GM12878 (cell line): ENCODE measurements around the gene PRDX1. TPM values are rescaled to one million over a fixed set of nuclear protein-coding genes. Genes with fewer than 3 reads are reported as not detected.

Source experiments
- ATAC-seq: fragments of 200-7000 bp; cut with Tn5 transposase; 3 replicates; pipeline ENCODE4 v1.9.1; 2020; ENCODE audit warnings: mild to moderate bottlenecking, moderate library complexity
- BruUV-seq: library from RNA; stranded (reverse); fragments of 400-500 nt; replicated peaks from 2 replicates; lab custom pipeline; 2021; lab: Mats Ljungman, UMichigan
- CTCF ChIA-PET: fragments of 300-600 bp; sonication (Branson Sonifier 250); formaldehyde crosslinking; extraction: SDS; loops from one replicate; lab custom pipeline; 2021; ENCODE audit warnings: inconsistent platforms; lab: Yijun Ruan, JAX
- POLR2A ChIA-PET: fragments of 350-600 bp; formaldehyde crosslinking; extraction: SDS; loops from one replicate; lab custom pipeline; 2021; ENCODE audit warnings: inconsistent platforms; lab: Charles Lee
- RAD21 ChIA-PET: fragments of 300-600 bp; sonication (Branson Sonifier 250); formaldehyde crosslinking; loops from one replicate; lab custom pipeline; 2023; ENCODE audit warnings: antibody characterized with exemption; ENCODE audit not compliant: unreplicated experiment; lab: Charles Lee
- SMC1A ChIA-PET: fragments of 300-600 bp; sonication (Branson Sonifier 250); formaldehyde crosslinking; loops from one replicate; lab custom pipeline; 2023; ENCODE audit not compliant: unreplicated experiment, uncharacterized antibody; lab: Charles Lee
- DNase-seq: peaks from one replicate; pipeline ENCODE4 v3.0.0-alpha.2; 2011; ENCODE audit warnings: low read depth, low spot score
- FAIRE-seq: peaks from 3 replicates; lab custom pipeline; 2011; peaks lifted over from hg19 to GRCh38; lab: Jason Lieb, UNC
- H2AFZ ChIP-seq: 2 replicates; pipeline ENCODE4 v1.6.0; 2011; ENCODE audit warnings: low read depth, low read length, control low read depth; ENCODE audit not compliant: control insufficient read depth
- H3K27ac ChIP-seq: 2 replicates; pipeline ENCODE4 v1.5.1; 2011; ENCODE audit warnings: control low read depth; ENCODE audit not compliant: control insufficient read depth, insufficient read depth
- H3K27me3 ChIP-seq, 2 experiments: replicated peaks in 1 of 2; 2 replicates each; pipeline versions ENCODE4 v1.6.0 to v1.6.1; 2011; ENCODE audit warnings: low read length in 1 of 2; ENCODE audit not compliant: control insufficient read depth in 2 of 2, insufficient read depth in 2 of 2
- H3K36me3 ChIP-seq, 2 experiments: 2 replicates each; pipeline ENCODE4 v1.5.1; 2011; ENCODE audit warnings: low read length in 1 of 2; ENCODE audit not compliant: control insufficient read depth in 2 of 2, insufficient read depth in 2 of 2
- H3K4me1 ChIP-seq: 2 replicates; pipeline ENCODE4 v1.6.1; 2011; ENCODE audit warnings: mild to moderate bottlenecking, low read length, moderate library complexity, mixed read lengths; ENCODE audit not compliant: control insufficient read depth, insufficient read depth
- H3K4me2 ChIP-seq: 2 replicates; pipeline ENCODE4 v1.6.0; 2011; ENCODE audit warnings: control low read depth; ENCODE audit not compliant: control insufficient read depth, insufficient read depth
- H3K4me3 ChIP-seq: fragments of 200-600 bp; sonication (generic); 2 replicates; pipeline ENCODE4 v1.5.1; 2016
- H3K79me2 ChIP-seq: 2 replicates; pipeline ENCODE4 v1.6.0; 2011; ENCODE audit warnings: low read length; ENCODE audit not compliant: control insufficient read depth, insufficient read depth
- H3K9ac ChIP-seq: 2 replicates; pipeline ENCODE4 v1.8.0; 2011; ENCODE audit warnings: low read length, control low read depth, mixed read lengths; ENCODE audit not compliant: control insufficient read depth, insufficient read depth
- H3K9me3 ChIP-seq: replicated peaks from 3 replicates; pipeline ENCODE4 v1.5.1; 2011; ENCODE audit warnings: mild to moderate bottlenecking, low read length; ENCODE audit not compliant: control insufficient read depth, insufficient read depth
- H4K20me1 ChIP-seq: 2 replicates; pipeline ENCODE4 v1.6.0; 2011; ENCODE audit not compliant: control insufficient read depth, insufficient read depth
- DPF2 ChIP-seq: fragments of 450-650 bp; IDR thresholded peaks from 2 replicates; pipeline ENCODE4 v1.6.1; 2017; ENCODE audit warnings: mild to moderate bottlenecking
- MXI1 ChIP-seq: fragments of 150-350 bp; IDR thresholded peaks from 2 replicates; pipeline ENCODE4 v1.6.1; 2011; ENCODE audit warnings: low read depth, mild to moderate bottlenecking, inconsistent platforms, low read length, improper control_type of control experiment
- NFYB ChIP-seq: IDR thresholded peaks from 2 replicates; pipeline ENCODE4 v1.6.1; 2011; ENCODE audit warnings: low read depth, mild to moderate bottlenecking, low read length, improper control_type of control experiment, moderate library complexity; ENCODE audit not compliant: insufficient read depth
- PRDM15 ChIP-seq: fragments of 450-650 bp; formaldehyde crosslinking; IDR thresholded peaks from 2 replicates; pipeline ENCODE4 v1.4.0; 2020; ENCODE audit warnings: mild to moderate bottlenecking, moderate library complexity
- RAD21 ChIP-seq: IDR thresholded peaks from 2 replicates; pipeline ENCODE4 v1.6.1; 2011; ENCODE audit warnings: mild to moderate bottlenecking, low read depth, low read length, moderate library complexity; ENCODE audit not compliant: insufficient read depth
- RB1 ChIP-seq: fragments of 450-650 bp; formaldehyde crosslinking; IDR thresholded peaks from 2 replicates; pipeline ENCODE4 v1.6.1; 2017; ENCODE audit warnings: mild to moderate bottlenecking, borderline replicate concordance
- TCF12 ChIP-seq: IDR thresholded peaks from 2 replicates; pipeline ENCODE4 v1.6.1; 2011; ENCODE audit warnings: low read depth, mild to moderate bottlenecking, low read length
- ZBTB40 ChIP-seq: fragments of 450-650 bp; IDR thresholded peaks from 2 replicates; pipeline ENCODE4 v1.6.1; 2016; ENCODE audit warnings: mild to moderate bottlenecking, moderate library complexity, borderline replicate concordance
- ZNF622 ChIP-seq: fragments of 450-650 bp; IDR thresholded peaks from 2 replicates; pipeline ENCODE4 v1.6.1; 2017; ENCODE audit warnings: mild to moderate bottlenecking, inconsistent platforms
- WGBS: methylation state at CpG from one replicate; pipeline ENCODE4 v1.1.6; 2016; ENCODE audit warnings: low lambda C conversion rate; ENCODE audit not compliant: insufficient replicate concordance, insufficient coverage; ENCODE audit errors: missing lambda C conversion rate; 5-methylcytosine and 5-hydroxymethylcytosine counted together
- in situ Hi-C: fragments of 300-500 bp; cut with MboI; formaldehyde crosslinking; loops from 9 replicates; pipeline ENCODE4 v1.14.3; 2018; ENCODE audit warnings: mixed read lengths
- intact Hi-C: fragments of 100-400 bp; cut with micrococcal nuclease; formaldehyde crosslinking; loops from one replicate; pipeline ENCODE4 v1.14.2; 2022; ENCODE audit not compliant: unreplicated experiment
- polyA plus RNA-seq, 11 experiments: library from polyadenylated mRNA; depleted of rRNA in 4 of 11; unstranded in 6 of 11; stranded (reverse) in 5 of 11; fragments of >200 nt; fragmentation: Nextera tagmentation in 4 of 11; fragmentation: Illumina TruSeq in 1 of 11; extraction: Ambion mirVana in 4 of 11; extraction: Trizol in 1 of 11; gene quantifications; 1 replicate in 1 of 11; 2 replicates in 10 of 11; pipeline versions ENCODE4 v1.2.1 to v1.2.3, GENCODE V29; 2011 to 2016; ENCODE audit warnings: inconsistent platforms in 2 of 11, missing spikeins in 2 of 11, low read depth in 1 of 11
- total RNA-seq, 4 experiments: library from RNA; depleted of rRNA in 3 of 4; stranded (reverse); fragments of >200 nt in 3 of 4; fragmentation: Illumina TruSeq in 1 of 4; extraction: Trizol in 1 of 4; gene quantifications; 2 replicates each; pipeline versions ENCODE4 v1.2.1 to v1.2.3, GENCODE V29; 2013 to 2021
- TF ChIP-seq, protein P1 (sequence below): IDR thresholded peaks from 2 replicates; pipeline ENCODE4 v1.6.1; 2011; ENCODE audit warnings: borderline replicate concordance, low read depth, mild to moderate bottlenecking, moderate library complexity, low read length; ENCODE audit not compliant: insufficient read depth, poor library complexity, severe bottlenecking

The PRDX1 gene
- total and polyA plus RNA-seq, 10 of the 15 experiments (the other 5 are each of a cell fraction or from before 2014, with no cell fraction given), result 659 to 1,775 (median 811) TPM

GRCh38 chr1:45503462-45504360 lies 18.0 kb downstream of the PRDX1 start (continued):
- TF ChIP-seq, protein P1, sequence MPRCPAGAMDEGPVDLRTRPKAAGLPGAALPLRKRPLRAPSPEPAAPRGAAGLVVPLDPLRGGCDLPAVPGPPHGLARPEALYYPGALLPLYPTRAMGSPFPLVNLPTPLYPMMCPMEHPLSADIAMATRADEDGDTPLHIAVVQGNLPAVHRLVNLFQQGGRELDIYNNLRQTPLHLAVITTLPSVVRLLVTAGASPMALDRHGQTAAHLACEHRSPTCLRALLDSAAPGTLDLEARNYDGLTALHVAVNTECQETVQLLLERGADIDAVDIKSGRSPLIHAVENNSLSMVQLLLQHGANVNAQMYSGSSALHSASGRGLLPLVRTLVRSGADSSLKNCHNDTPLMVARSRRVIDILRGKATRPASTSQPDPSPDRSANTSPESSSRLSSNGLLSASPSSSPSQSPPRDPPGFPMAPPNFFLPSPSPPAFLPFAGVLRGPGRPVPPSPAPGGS, result peak; percentile 49
- TF ChIP-seq DPF2, result 0 out of 2 replicates have a peak, but pooled peaks have one; percentile 27

DNA sequence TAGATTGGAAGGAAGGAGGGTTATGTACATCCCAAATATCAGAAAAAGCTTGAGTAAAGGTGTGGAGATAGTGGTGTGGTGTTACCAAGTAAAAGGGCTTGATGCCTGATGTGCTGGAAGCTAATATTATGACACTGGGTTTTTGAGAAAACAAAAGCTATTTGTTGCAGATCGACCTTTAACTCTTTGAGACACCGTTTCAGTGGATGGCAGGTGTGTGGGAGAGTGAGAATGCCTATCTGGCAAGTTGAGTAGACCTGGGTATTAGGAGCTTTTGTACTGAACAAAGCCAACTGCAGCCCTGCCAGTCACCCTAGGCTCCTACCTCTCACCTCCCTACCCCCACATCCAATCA lies 20.2 kb downstream of the PRDX1 start:
- CTCF ChIA-PET, result interaction anchor here (0.8 to 7.4 kb wide), 13 partner anchors 9 to 666 kb away, joined by 3 to 84 read pairs (median 4); no protein-coding TSS in a partner anchor
- Histone ChIP-seq H3K27ac (no peak overlapping the region), H3K4me2 (peak overlapping the region; percentile 93), H3K9me3 (no peaks in the 10 kb centered on the region), H3K27me3 (no peaks in the 10 kb centered on the region), H4K20me1 (no peaks in the 10 kb centered on the region), H3K36me3 (no peaks in the 10 kb centered on the region), H3K79me2 (peaks cover 9% of the 10 kb centered on the region), H2AFZ (no peak overlapping the region), H3K9ac (no peak overlapping the region), H3K4me3 (peak overlapping the region; percentile 75; the same call in 1 of the 2 replicates), H3K4me1 (peaks cover 15% of the 10 kb centered on the region)
- RAD21 ChIA-PET, result interaction anchor here (0.7 to 4.8 kb wide), 12 partner anchors 10 to 701 kb away, joined by 3 to 47 read pairs (median 6); partner anchors contain the start of genes AKR1A1, PLK3, PRDX1 and TESK2
- intact Hi-C loops, result loop anchor here (5.0 kb wide), 2 partner anchors 51 to 186 kb away; partner anchors contain the start of genes AKR1A1, GPBP1L1 and TMEM69
- ATAC-seq (no peak), FAIRE-seq (no peak), DNase-seq (no peak)
- POLR2A ChIA-PET, result interaction anchor here (0.5 to 5.0 kb wide), 13 partner anchors 10 to 304 kb away, joined by 3 to 42 read pairs (median 5); partner anchors contain the start of genes AKR1A1, MUTYH, NASP and PRDX1
- SMC1A ChIA-PET, result interaction anchor here (0.6 to 4.3 kb wide), 18 partner anchors 10 to 780 kb away, joined by 3 to 47 read pairs (median 4); partner anchors contain the start of genes AKR1A1, NASP, PRDX1 and TESK2
- in situ Hi-C loops, result no loop called here
- WGBS, result 89% methylated on average over 2 of the region's 2 CpGs
- no TSS peak for BruUV-seq
- no peak for TF ChIP-seq MXI1
- TF ChIP-seq ZBTB40, result no peak
- TF ChIP-seq RAD21, result no peak
- no peak for TF ChIP-seq TCF12
- no peak for TF ChIP-seq PRDM15 (CRISPR knock-in tag)
- TF ChIP-seq RB1, result no peak
- TF ChIP-seq ZNF622, result no peak
- TF ChIP-seq NFYB, result no peak
